Measurements from ENCODE around the gene MYO3B. TPM values are rescaled to one million over a fixed set of nuclear protein-coding genes. Genes with fewer than 3 reads are reported as not detected.

MYO3B gene
- polyA plus RNA-seq, 2 of the 4 experiments (the other 2 are of a cell fraction): 0.01 TPM; not detected in 1

DNA sequence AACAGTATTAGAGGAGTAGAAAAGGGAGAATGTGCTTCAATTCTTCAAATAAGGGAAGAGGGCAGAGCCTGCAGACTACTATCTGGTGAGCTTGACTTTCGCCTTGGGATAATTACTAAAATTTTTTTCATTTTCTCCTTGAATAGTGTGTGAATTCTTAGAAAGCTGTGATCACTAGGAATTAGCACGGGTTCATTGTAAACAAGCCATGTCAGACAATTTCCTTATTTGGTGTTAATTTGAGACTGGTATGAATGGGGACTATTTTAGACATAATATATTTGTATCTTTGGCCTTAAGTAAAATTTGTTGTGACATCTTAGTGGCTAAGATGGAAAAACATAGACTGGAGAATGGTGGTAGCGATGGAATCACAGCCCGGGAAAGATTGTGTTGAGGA is 66.6 kb downstream of the MYO3B start:
- Histone ChIP-seq H3K9me3 (no peaks in the 10 kb centered on the region), H3K4me2 (no peak overlapping the region), H3K4me1 (no peaks in the 10 kb centered on the region), H3K27ac (no peak overlapping the region), H3K4me3 (no peak overlapping the region)
- TF ChIP-seq, protein P1, sequence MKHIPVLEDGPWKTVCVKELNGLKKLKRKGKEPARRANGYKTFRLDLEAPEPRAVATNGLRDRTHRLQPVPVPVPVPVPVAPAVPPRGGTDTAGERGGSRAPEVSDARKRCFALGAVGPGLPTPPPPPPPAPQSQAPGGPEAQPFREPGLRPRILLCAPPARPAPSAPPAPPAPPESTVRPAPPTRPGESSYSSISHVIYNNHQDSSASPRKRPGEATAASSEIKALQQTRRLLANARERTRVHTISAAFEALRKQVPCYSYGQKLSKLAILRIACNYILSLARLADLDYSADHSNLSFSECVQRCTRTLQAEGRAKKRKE (CRISPR knock-in tag; IDR thresholded peaks at IDR 0.05; ENCODE audit: low read depth): no peak
- no peak for TF ChIP-seq BHLHE40 (IDR thresholded peaks at IDR 0.05; ENCODE audit: low read depth, low read length)
- no peak for TF ChIP-seq HDAC2 (IDR thresholded peaks at IDR 0.05)
- no peak for TF ChIP-seq RAD21 (conservative IDR thresholded peaks at IDR 0.05 in 1 of 2, IDR thresholded peaks at IDR 0.05 in 1 of 2)
- TF ChIP-seq SREBF2 (IDR thresholded peaks at IDR 0.05): no peak
- no peak for TF ChIP-seq NFE2L2 (conservative IDR thresholded peaks at IDR 0.05; ENCODE audit: low read length)
- TF ChIP-seq RCOR1 (IDR thresholded peaks at IDR 0.05; ENCODE audit: low read depth, low read length): no peak
- TF ChIP-seq HEYL (CRISPR knock-in tag; IDR thresholded peaks at IDR 0.05): no peak
- no peak for TF ChIP-seq NPAS2 (CRISPR knock-in tag; IDR thresholded peaks at IDR 0.05; ENCODE audit: borderline replicate concordance)
- TF ChIP-seq, protein P2, sequence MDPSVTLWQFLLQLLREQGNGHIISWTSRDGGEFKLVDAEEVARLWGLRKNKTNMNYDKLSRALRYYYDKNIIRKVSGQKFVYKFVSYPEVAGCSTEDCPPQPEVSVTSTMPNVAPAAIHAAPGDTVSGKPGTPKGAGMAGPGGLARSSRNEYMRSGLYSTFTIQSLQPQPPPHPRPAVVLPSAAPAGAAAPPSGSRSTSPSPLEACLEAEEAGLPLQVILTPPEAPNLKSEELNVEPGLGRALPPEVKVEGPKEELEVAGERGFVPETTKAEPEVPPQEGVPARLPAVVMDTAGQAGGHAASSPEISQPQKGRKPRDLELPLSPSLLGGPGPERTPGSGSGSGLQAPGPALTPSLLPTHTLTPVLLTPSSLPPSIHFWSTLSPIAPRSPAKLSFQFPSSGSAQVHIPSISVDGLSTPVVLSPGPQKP (IDR thresholded peaks at IDR 0.05; ENCODE audit: low read depth, low read length): no peak
- TF ChIP-seq RARB (CRISPR knock-in tag; IDR thresholded peaks at IDR 0.05): no peak
- no peak for TF ChIP-seq CBX8 (IDR thresholded peaks at IDR 0.05)
- no peak for TF ChIP-seq FOSB (CRISPR knock-in tag; IDR thresholded peaks at IDR 0.05)
- TF ChIP-seq TP53 (CRISPR knock-in tag; IDR thresholded peaks at IDR 0.05): no peak
- no peak for TF ChIP-seq KDM1A (IDR thresholded peaks at IDR 0.05; ENCODE audit: low read depth)
- TF ChIP-seq ZSCAN20 (CRISPR knock-in tag; IDR thresholded peaks at IDR 0.05): no peak
- no peak for TF ChIP-seq EHMT2 (IDR thresholded peaks at IDR 0.05; ENCODE audit: low read depth)
- POLR2A ChIA-PET: no interaction called here
- CTCF ChIA-PET: no interaction called here
- ATAC-seq (no peak), DNase-seq (ENCODE audit: low read depth in 1 of 2, low spot score in 1 of 2) (no peak), FAIRE-seq (no peak)
- 20% methylated on average over 4 of the region's 4 CpGs for WGBS (ENCODE audit: missing lambda C conversion rate)

DNA sequence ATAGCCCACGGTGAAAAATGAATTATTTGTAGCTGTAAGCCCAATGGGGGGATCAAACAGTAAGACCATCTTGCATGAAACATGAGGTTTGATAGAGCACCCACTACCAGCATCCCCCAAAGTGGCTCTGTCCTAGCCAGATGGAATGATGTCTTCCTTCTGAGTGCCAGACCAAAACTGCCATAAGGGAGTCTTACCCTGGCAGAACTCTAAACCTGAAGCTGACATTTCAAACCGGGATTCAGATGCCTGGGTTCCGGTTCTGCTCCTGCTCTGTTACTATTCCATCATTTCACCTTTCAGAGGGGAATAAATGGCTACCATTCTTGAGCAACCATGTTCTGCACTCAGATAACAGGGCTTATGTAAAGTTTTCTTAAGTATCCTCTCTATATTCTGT is 67.4 kb downstream of the MYO3B start:
- no peak for FAIRE-seq
- 14% methylated on average over 3 of the region's 3 CpGs for WGBS (ENCODE audit: missing lambda C conversion rate)
- DNase-seq (ENCODE audit: low read depth in 1 of 2, low spot score in 1 of 2): no peak
- CTCF ChIA-PET: no interaction called here
- Histone ChIP-seq H3K9me3 (no peaks in the 10 kb centered on the region), H3K4me1 (no peaks in the 10 kb centered on the region), H3K4me3 (no peak overlapping the region), H3K4me2 (no peak overlapping the region), H3K27ac (no peak overlapping the region)
- POLR2A ChIA-PET: no interaction called here
- TF ChIP-seq, protein P3, sequence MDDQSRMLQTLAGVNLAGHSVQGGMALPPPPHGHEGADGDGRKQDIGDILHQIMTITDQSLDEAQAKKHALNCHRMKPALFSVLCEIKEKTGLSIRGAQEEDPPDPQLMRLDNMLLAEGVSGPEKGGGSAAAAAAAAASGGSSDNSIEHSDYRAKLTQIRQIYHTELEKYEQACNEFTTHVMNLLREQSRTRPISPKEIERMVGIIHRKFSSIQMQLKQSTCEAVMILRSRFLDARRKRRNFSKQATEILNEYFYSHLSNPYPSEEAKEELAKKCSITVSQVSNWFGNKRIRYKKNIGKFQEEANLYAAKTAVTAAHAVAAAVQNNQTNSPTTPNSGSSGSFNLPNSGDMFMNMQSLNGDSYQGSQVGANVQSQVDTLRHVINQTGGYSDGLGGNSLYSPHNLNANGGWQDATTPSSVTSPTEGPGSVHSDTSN (IDR thresholded peaks at IDR 0.05): no peak
- no peak for ATAC-seq

DNA sequence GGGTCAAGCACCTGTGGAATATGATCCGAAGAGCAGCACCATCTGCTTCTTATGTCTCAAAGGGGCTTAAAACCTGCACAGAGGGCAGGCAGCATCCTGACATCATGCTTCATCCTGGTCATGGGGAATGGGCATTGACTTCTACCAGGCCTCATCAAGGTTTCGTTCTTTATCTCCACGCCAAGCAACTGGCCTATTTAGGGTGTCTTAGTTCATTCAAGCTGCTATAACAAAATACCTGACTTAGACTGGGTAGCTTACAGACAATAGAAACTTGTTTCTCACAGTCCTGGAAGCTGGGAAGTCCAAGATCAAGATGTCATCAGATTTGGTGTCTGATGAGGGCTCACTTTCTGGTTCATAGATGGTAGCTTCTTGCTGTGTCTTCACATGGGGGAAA is 69.4 kb downstream of the MYO3B start:
- 2% methylated on average over 3 of the region's 3 CpGs for WGBS (ENCODE audit: missing lambda C conversion rate)
- Histone ChIP-seq H3K4me3 (no peak overlapping the region), H3K4me2 (no peak overlapping the region), H3K4me1 (no peaks in the 10 kb centered on the region), H3K9me3 (no peaks in the 10 kb centered on the region), H3K27ac (no peak overlapping the region)
- ChIA-PET CTCF (interaction anchor here (3.0 kb wide), 1 partner anchor 11 kb away, joined by 10 read pairs; no protein-coding TSS in a partner anchor), POLR2A (no interaction called here)
- ATAC-seq (no peak), FAIRE-seq (no peak), DNase-seq (ENCODE audit: low read depth in 1 of 2, low spot score in 1 of 2) (no peak)
- TF ChIP-seq MAFK (IDR thresholded peaks at IDR 0.05; ENCODE audit: partially characterized antibody) (no peak), HDAC2 (IDR thresholded peaks at IDR 0.05) (no peak), NPAS2 (CRISPR knock-in tag; IDR thresholded peaks at IDR 0.05; ENCODE audit: borderline replicate concordance) (no peak), HOXA7 (CRISPR knock-in tag; IDR thresholded peaks at IDR 0.05) (no peak), POLR2AphosphoS2 (conservative IDR thresholded peaks at IDR 0.05; ENCODE audit: low read length) (no peak), TFCP2L1 (CRISPR knock-in tag; IDR thresholded peaks at IDR 0.05) (no peak), CBX2 (IDR thresholded peaks at IDR 0.05; ENCODE audit: borderline replicate concordance, low read depth) (no peak), SREBF2 (IDR thresholded peaks at IDR 0.05) (no peak)
- TF ChIP-seq, protein P4, sequence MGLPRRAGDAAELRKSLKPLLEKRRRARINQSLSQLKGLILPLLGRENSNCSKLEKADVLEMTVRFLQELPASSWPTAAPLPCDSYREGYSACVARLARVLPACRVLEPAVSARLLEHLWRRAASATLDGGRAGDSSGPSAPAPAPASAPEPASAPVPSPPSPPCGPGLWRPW (IDR thresholded peaks at IDR 0.05): no peak
